ENCODE results near the gene LPP. TPM values are rescaled to one million over a fixed set of nuclear protein-coding genes. Genes with fewer than 3 reads are reported as not detected.

The LPP gene
- total and polyA plus RNA-seq, 10 of the 15 experiments (the other 5 are each of a cell fraction or from before 2014, with no cell fraction given): under 0.01 to 0.62 (median 0.03) TPM

DNA sequence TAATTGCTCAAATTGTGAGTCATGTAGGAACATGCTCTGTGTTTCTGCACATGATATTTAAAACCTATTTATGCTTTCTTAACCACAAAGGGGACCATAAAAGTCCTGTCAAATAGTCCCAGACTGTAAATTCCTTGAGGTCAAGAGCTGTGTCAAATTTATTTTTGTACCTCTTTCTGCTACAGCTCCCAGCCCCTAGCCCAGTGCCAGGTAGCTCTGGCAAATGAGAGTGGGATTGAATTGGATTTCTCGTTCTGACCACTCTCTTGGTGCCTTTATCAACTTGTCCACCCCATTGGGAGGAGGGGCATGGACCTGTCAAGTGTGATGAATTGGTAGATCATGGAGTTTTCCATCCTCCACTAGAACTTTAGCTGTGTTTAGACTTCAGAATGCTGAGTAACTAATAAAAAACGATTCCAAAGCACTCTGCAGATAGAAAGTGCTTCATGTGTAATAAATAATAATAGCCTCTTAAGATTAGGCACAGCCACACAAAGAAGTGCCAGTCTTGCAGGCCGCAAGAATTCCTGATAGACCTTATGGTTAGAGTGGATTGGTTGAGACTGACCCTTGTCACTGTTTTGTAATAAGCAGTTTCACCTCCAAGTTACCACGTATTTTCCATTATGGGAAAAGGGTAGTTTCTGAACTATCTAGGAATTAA lies 120.4 kb downstream of the LPP start (continued):
- TF ChIP-seq ZNF592 (IDR thresholded peaks at IDR 0.05): no peak
- no peak for TF ChIP-seq KLF5 (IDR thresholded peaks at IDR 0.05; ENCODE audit: partially characterized antibody)
- TF ChIP-seq CHD1 (IDR thresholded peaks at IDR 0.05; ENCODE audit: low read depth, low read length): no peak
- TF ChIP-seq, protein P1, sequence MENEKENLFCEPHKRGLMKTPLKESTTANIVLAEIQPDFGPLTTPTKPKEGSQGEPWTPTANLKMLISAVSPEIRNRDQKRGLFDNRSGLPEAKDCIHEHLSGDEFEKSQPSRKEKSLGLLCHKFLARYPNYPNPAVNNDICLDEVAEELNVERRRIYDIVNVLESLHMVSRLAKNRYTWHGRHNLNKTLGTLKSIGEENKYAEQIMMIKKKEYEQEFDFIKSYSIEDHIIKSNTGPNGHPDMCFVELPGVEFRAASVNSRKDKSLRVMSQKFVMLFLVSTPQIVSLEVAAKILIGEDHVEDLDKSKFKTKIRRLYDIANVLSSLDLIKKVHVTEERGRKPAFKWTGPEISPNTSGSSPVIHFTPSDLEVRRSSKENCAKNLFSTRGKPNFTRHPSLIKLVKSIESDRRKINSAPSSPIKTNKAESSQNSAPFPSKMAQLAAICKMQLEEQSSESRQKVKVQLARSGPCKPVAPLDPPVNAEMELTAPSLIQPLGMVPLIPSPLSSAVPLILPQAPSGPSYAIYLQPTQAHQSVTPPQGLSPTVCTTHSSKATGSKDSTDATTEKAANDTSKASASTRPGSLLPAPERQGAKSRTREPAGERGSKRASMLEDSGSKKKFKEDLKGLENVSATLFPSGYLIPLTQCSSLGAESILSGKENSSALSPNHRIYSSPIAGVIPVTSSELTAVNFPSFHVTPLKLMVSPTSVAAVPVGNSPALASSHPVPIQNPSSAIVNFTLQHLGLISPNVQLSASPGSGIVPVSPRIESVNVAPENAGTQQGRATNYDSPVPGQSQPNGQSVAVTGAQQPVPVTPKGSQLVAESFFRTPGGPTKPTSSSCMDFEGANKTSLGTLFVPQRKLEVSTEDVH (IDR thresholded peaks at IDR 0.05; ENCODE audit: low read depth, partially characterized antibody): no peak
- TF ChIP-seq PML (IDR thresholded peaks at IDR 0.05; ENCODE audit: low read length): no peak
- TF ChIP-seq TAF1 (IDR thresholded peaks at IDR 0.05; ENCODE audit: borderline replicate concordance, low read depth, low read length): no peak
- no peak for TF ChIP-seq SMAD5 (IDR thresholded peaks at IDR 0.05; ENCODE audit: low read depth)

Measured in GM12878 (cell line).